C4-2B (cell line): ENCODE results near the gene OAS3.

Experiments used
- CTCF ChIP-seq: fragments of 450-650 bp; conservative IDR thresholded peaks from 2 replicates; pipeline ENCODE4 v1.5.1; 2017; ENCODE audit warnings: mild to moderate bottlenecking
- ZFX ChIP-seq: fragments of 450-650 bp; IDR thresholded peaks from 2 replicates; pipeline ENCODE4 v1.6.1; 2017

GRCh38 chr12:112963227-112963861 lies 25.1 kb downstream of the OAS3 start:
- no peak for TF ChIP-seq CTCF
- TF ChIP-seq ZFX: no peak
